Measurements from ENCODE around the gene ERMAP. TPM values are rescaled to one million over a fixed set of nuclear protein-coding genes. Genes with fewer than 3 reads are reported as not detected.

Gene ERMAP
- total RNA-seq, result 22.8 TPM

- DNase-seq (ENCODE audit: low spot score), result peak; percentile 94
These were observed at the start of gene ERMAP, which contains the start of gene SVBP for GRCh38 chr1:42816585-42817439. Gene ERMAP (plus strand): TSS chr1:42817122. CDS start chr1:42830449, 13,327 bp downstream. Gene SVBP (minus strand): TSS chr1:42817397. CDS start chr1:42816544, 853 bp downstream.

GRCh38 chr1:42767510-42768000, 49.4 kb upstream of the ERMAP start:
- no peak for DNase-seq (ENCODE audit: low spot score)

GRCh38 chr1:42768172-42768571, 48.8 kb upstream of the ERMAP start:
- no peak for DNase-seq (ENCODE audit: low spot score)

GRCh38 chr1:42769811-42770210, 47.1 kb upstream of the ERMAP start:
- no peak for DNase-seq (ENCODE audit: low spot score)

- no peak for DNase-seq (ENCODE audit: low spot score)
These were observed 43.5 kb upstream of the ERMAP start for GRCh38 chr1:42773420-42773819.

GRCh38 chr1:42774928-42775526, 41.9 kb upstream of the ERMAP start:
- no peak for DNase-seq (ENCODE audit: low spot score)

GRCh38 chr1:42776502-42776901, 40.4 kb upstream of the ERMAP start:
- DNase-seq (ENCODE audit: low spot score), result no peak

- DNase-seq (ENCODE audit: low spot score), result no peak
These were observed 39.1 kb upstream of the ERMAP start for GRCh38 chr1:42777852-42778251.

GRCh38 chr1:42779725-42780124, 37.2 kb upstream of the ERMAP start:
- no peak for DNase-seq (ENCODE audit: low spot score)

GRCh38 chr1:42780176-42780575, 36.7 kb upstream of the ERMAP start:
- no peak for DNase-seq (ENCODE audit: low spot score)

- no peak for DNase-seq (ENCODE audit: low spot score)
These were observed 33.8 kb upstream of the ERMAP start for GRCh38 chr1:42783092-42783491.

- no peak for DNase-seq (ENCODE audit: low spot score)
These were observed 32.4 kb upstream of the ERMAP start for GRCh38 chr1:42784547-42784945.

GRCh38 chr1:42784946-42785693, 31.8 kb upstream of the ERMAP start, which contains the start of gene TMEM269:
Gene TMEM269 (plus strand): TSS chr1:42784991. CDS start chr1:42789894, 4,903 bp downstream.
- peak; percentile 49 for DNase-seq (ENCODE audit: low spot score)

- no peak for DNase-seq (ENCODE audit: low spot score)
These were observed 30.8 kb upstream of the ERMAP start for GRCh38 chr1:42786097-42786496.

- no peak for DNase-seq (ENCODE audit: low spot score)
These were observed 28.9 kb upstream of the ERMAP start for GRCh38 chr1:42788021-42788420.

- no peak for DNase-seq (ENCODE audit: low spot score)
These were observed 23.1 kb upstream of the ERMAP start for GRCh38 chr1:42793824-42794223.

- no peak for DNase-seq (ENCODE audit: low spot score)
These were observed 19.5 kb upstream of the ERMAP start for GRCh38 chr1:42797414-42797813.

- DNase-seq (ENCODE audit: low spot score), result no peak
These were observed 18.9 kb upstream of the ERMAP start for GRCh38 chr1:42797979-42798378.

GRCh38 chr1:42801832-42802473, 15.0 kb upstream of the ERMAP start:
- no peak for DNase-seq (ENCODE audit: low spot score)

- no peak for DNase-seq (ENCODE audit: low spot score)
These were observed 10.8 kb upstream of the ERMAP start for GRCh38 chr1:42806171-42806570.

- no peak for DNase-seq (ENCODE audit: low spot score)
These were observed 10.3 kb upstream of the ERMAP start for GRCh38 chr1:42806593-42806992.

Measured in ureter (tissue), 1 donor.